ENCODE measurements around the gene MTCH1.

The MTCH1 gene

DNA sequence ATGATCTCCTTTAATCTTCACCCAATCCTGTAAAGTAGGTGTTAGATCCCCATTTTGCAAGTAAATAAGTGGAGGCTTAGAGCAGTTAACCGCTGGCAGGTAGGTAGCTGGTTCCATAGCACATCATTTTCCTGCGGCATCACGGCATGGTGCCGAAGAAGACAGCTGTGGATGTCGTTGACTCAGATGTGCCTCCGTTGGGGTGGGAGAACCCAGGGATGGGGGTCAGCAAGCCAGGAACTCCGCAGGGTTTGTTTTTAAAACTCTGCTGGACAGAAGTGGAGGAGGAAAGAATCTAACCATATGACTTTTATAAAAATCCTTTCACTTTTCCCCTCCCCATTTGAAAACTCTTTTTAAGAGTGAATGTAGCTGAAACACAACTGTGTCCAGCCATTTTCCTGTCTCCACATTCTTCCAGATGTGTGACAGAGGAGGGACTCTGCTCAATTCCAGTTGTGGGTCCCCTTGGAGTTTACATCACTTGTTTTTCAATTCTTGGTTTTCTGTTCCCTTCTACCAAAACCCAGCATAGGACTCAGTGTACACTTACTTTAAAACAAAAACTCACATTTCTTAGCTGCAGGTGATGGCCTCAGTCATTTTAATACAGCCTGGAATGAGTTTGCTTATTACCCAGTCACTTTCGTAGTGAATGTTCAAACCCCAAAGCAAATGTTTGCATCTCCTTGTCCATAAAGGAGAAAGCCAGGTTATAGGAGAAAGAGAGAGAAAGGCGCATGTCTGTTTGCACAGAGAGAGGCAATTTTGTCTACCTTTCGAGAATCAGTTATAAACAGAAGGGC, 59.1 kb downstream of the MTCH1 start:
- DNase-seq (ENCODE audit: low spot score): no peak

- no peak for DNase-seq (ENCODE audit: low spot score)
Observed at GRCh38 chr6:36925809-36926208, 60.2 kb downstream of the MTCH1 start.

DNA sequence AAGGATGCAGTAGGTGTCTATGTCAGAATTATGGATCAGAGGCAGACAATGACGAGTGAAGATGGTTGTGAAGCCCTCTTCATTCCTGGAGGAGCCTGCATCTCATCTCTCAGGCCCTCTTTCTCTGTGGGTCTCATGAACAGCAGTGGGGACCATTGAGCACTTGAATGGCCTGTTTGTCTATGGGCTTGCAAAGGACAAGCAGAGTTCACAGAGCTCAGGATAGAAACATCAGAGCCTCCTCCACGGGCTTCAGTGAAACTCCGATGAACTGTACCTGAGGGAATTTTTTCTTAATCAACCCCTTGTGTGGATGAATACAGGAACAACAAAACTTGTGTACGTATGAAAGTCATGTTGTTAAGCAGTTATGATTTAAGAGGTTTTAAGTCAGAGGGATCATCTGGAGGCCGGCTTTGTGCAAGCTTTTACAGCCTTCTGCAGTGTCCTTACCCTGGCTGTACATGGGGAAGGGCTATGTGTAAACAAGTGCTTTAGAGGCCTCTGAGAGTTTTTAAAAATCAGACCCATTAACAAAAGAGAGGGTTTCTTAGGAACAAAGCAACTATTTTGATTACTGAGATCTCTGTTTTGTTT, 61.1 kb downstream of the MTCH1 start:
- DNase-seq (ENCODE audit: low spot score): no peak

DNA sequence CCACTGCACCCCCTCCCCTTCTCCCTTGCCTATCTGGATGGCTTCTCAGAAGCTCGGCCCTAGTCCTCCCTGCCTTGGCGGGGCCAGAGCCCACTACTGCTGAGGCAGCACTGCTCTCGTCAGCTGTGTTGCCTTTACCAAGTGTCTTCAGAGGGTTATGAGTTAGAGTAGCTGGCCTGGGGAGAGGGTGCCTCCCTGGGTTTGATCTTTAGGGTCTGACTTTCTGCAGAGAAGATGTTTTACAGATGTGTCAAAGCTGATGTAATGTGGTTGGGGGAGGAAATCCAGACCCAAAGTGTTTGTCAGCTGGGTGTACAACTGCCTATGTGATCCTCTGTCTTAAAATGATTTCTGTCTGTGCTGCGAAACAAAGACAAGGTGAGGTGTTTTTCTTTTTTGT, 61.9 kb downstream of the MTCH1 start:
- DNase-seq (ENCODE audit: low spot score): no peak

DNA sequence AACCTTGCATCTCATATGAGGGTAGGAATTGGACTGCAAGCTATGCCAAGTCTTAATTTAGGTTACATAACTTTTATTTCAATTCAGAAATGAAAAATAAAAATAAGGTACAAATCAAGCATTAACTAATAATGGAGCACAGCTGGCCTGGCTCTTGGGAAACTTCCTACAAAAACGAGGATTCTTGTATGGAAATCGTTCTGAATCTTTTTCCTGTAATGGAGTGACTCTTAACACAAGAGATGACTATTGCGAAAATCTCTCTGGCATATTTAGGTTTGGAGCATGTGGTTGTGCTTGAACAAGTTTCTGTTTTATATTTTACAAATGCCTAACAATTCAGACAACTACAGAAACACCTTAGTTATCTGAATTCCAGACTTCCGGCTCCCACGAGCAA, 65.5 kb downstream of the MTCH1 start:
- no peak for DNase-seq (ENCODE audit: low spot score)

- DNase-seq (ENCODE audit: low spot score): no peak
Observed at GRCh38 chr6:36920049-36920448, 65.9 kb downstream of the MTCH1 start.
